HepG2 (cell line): ENCODE measurements around the gene KIAA1755. TPM values are rescaled to one million over a fixed set of nuclear protein-coding genes. Genes with fewer than 3 reads are reported as not detected.
A peak's percentile ranks its signal among the peaks of the same experiment; 100 is the strongest.

Experiments
- ATM ChIP-seq: fragments of 450-650 bp; IDR thresholded peaks from 2 replicates; pipeline ENCODE4 v1.7.1; 2017; ENCODE audit warnings: mild to moderate bottlenecking, borderline replicate concordance
- ELF1 ChIP-seq: sonication (generic); formaldehyde crosslinking; IDR thresholded peaks from 2 replicates; pipeline ENCODE4 v1.4.0; 2020; ENCODE audit warnings: missing genetic modification reagents
- MBD4 ChIP-seq: IDR thresholded peaks from 2 replicates; pipeline ENCODE4 v1.6.1; 2012; ENCODE audit warnings: low read length, inconsistent platforms, borderline replicate concordance
- SALL2 ChIP-seq: sonication (generic); formaldehyde crosslinking; IDR thresholded peaks from 2 replicates; pipeline ENCODE4 v1.8.1; 2023; ENCODE audit warnings: mild to moderate bottlenecking, missing genetic modification reagents, inconsistent platforms
- SETDB1 ChIP-seq: sonication (generic); formaldehyde crosslinking; IDR thresholded peaks from 2 replicates; pipeline ENCODE4 v1.5.1; 2020; ENCODE audit warnings: missing genetic modification reagents, mild to moderate bottlenecking, borderline replicate concordance
- ZNF143 ChIP-seq: sonication (generic); formaldehyde crosslinking; IDR thresholded peaks from 2 replicates; pipeline ENCODE4 v1.4.0; 2020; ENCODE audit warnings: missing genetic modification reagents
- polyA plus RNA-seq, 8 experiments: library from polyadenylated mRNA; depleted of rRNA in 3 of 8; stranded (reverse) in 7 of 8; unstranded in 1 of 8; fragments of >200 nt; fragmentation: Illumina TruSeq in 4 of 8; extraction: Trizol in 4 of 8; gene quantifications; 2 replicates each; pipeline versions ENCODE4 v1.2.1 to v1.2.3, GENCODE V29; 2011 to 2016; ENCODE audit warnings: low read depth in 4 of 8, missing spikeins in 1 of 8, mixed read lengths in 1 of 8; ENCODE audit not compliant: insufficient read depth in 1 of 8
- total RNA-seq, 5 experiments: library from RNA; depleted of rRNA; stranded (reverse); fragments of >200 nt; fragmentation: Illumina TruSeq; extraction: Trizol; gene quantifications; 2 replicates each; pipeline ENCODE4 v1.2.3, GENCODE V29; 2016; ENCODE audit warnings: low read depth in 1 of 5
- TF ChIP-seq, protein P1 (sequence below): sonication (generic); formaldehyde crosslinking; conservative IDR thresholded peaks from 2 replicates; pipeline ENCODE4 v1.4.0; 2020; ENCODE audit warnings: mild to moderate bottlenecking, missing genetic modification reagents, moderate library complexity
- TF ChIP-seq, protein P2 (sequence below): IDR thresholded peaks from 2 replicates; pipeline ENCODE4 v1.6.1; 2012; ENCODE audit warnings: low read depth, low read length, improper control_type of control experiment
- TF ChIP-seq, protein P3 (sequence below), 2 experiments: sonication (generic) in 1 of 2; formaldehyde crosslinking in 1 of 2; IDR thresholded peaks; 2 replicates each; pipeline versions ENCODE4 v1.5.1 to v1.6.1; 2011 to 2020; ENCODE audit warnings: borderline replicate concordance in 1 of 2, low read depth in 1 of 2, low read length in 1 of 2, mild to moderate bottlenecking in 1 of 2, missing genetic modification reagents in 1 of 2, moderate library complexity in 1 of 2
- TF ChIP-seq, protein P4 (sequence below): sonication (generic); formaldehyde crosslinking; IDR thresholded peaks from 2 replicates; pipeline ENCODE4 v1.5.1; 2020; ENCODE audit warnings: missing genetic modification reagents, mild to moderate bottlenecking, borderline replicate concordance
- TF ChIP-seq, protein P5 (sequence below): sonication (generic); formaldehyde crosslinking; IDR thresholded peaks from 2 replicates; pipeline ENCODE4 v1.4.0; 2020; ENCODE audit warnings: missing genetic modification reagents
- TF ChIP-seq, protein P6 (sequence below): sonication (generic); formaldehyde crosslinking; IDR thresholded peaks from 2 replicates; pipeline ENCODE4 v1.5.0; 2020; ENCODE audit warnings: missing genetic modification reagents
- TF ChIP-seq, protein P7 (sequence below): sonication (generic); formaldehyde crosslinking; IDR thresholded peaks from 2 replicates; pipeline ENCODE4 v1.5.0; 2020; ENCODE audit warnings: mild to moderate bottlenecking, missing genetic modification reagents, moderate library complexity

KIAA1755 gene
- total and polyA plus RNA-seq, 2 of the 13 experiments (the other 11 are each of a cell fraction or from before 2014, with no cell fraction given): 0.04 TPM; not detected in 1

DNA sequence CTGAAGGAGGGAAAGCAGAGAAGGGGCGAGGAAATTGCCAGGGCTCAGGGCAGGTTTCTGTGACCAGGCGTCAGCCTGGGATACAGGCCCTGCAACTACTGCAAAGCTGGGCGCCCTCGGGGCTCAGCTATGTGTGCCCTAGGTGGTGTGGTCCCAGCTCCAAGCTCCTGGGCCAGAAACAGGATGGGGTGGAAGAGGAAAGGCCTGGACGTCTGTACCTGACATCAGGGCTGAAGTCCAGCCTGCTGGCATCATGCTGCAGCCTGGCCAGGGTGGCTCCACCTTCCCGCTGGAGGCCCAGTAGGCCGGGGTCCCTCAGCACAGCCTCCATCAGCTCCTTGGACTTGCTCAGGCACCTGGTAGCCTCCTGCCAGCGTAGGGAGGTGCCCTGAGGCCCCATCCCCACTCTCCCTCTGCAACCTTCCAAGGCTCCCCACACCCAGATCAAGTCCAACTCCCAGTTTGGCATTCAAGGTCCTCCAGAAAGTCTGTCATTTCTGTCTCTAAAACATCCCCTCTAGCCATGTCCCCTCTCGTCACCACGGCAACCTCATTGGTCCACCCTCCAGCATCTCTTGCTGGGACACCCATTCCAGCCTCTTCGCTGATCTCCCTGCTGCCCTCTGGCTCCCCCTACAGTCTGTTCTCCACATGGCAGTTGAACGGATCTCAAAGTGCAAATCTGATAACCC lies 38.2 kb downstream of the KIAA1755 start (continued):
- TF ChIP-seq, protein P1, sequence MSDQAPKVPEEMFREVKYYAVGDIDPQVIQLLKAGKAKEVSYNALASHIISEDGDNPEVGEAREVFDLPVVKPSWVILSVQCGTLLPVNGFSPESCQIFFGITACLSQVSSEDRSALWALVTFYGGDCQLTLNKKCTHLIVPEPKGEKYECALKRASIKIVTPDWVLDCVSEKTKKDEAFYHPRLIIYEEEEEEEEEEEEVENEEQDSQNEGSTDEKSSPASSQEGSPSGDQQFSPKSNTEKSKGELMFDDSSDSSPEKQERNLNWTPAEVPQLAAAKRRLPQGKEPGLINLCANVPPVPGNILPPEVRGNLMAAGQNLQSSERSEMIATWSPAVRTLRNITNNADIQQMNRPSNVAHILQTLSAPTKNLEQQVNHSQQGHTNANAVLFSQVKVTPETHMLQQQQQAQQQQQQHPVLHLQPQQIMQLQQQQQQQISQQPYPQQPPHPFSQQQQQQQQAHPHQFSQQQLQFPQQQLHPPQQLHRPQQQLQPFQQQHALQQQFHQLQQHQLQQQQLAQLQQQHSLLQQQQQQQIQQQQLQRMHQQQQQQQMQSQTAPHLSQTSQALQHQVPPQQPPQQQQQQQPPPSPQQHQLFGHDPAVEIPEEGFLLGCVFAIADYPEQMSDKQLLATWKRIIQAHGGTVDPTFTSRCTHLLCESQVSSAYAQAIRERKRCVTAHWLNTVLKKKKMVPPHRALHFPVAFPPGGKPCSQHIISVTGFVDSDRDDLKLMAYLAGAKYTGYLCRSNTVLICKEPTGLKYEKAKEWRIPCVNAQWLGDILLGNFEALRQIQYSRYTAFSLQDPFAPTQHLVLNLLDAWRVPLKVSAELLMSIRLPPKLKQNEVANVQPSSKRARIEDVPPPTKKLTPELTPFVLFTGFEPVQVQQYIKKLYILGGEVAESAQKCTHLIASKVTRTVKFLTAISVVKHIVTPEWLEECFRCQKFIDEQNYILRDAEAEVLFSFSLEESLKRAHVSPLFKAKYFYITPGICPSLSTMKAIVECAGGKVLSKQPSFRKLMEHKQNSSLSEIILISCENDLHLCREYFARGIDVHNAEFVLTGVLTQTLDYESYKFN (CRISPR knock-in tag): no peak
- no peak for TF ChIP-seq MBD4
- TF ChIP-seq, protein P2, sequence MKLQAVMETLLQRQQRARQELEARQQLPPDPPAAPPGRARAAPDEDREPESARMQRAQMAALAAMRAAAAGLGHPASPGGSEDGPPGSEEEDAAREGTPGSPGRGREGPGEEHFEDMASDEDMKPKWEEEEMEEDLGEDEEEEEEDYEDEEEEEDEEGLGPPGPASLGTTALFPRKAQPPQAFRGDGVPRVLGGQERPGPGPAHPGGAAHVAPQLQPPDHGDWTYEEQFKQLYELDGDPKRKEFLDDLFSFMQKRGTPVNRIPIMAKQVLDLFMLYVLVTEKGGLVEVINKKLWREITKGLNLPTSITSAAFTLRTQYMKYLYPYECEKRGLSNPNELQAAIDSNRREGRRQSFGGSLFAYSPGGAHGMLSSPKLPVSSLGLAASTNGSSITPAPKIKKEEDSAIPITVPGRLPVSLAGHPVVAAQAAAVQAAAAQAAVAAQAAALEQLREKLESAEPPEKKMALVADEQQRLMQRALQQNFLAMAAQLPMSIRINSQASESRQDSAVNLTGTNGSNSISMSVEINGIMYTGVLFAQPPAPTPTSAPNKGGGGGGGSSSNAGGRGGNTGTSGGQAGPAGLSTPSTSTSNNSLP: 0 out of 2 replicates have a peak, but pooled peaks have one; percentile 23
- no peak; the same call in 1 of the 2 replicates for TF ChIP-seq SALL2
- TF ChIP-seq, protein P3, sequence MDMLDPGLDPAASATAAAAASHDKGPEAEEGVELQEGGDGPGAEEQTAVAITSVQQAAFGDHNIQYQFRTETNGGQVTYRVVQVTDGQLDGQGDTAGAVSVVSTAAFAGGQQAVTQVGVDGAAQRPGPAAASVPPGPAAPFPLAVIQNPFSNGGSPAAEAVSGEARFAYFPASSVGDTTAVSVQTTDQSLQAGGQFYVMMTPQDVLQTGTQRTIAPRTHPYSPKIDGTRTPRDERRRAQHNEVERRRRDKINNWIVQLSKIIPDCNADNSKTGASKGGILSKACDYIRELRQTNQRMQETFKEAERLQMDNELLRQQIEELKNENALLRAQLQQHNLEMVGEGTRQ (IDR thresholded peaks at IDR 0.05; ENCODE audit: low read depth, low read length): no peak
- TF ChIP-seq, protein P3 (CRISPR knock-in tag; IDR thresholded peaks at IDR 0.05; ENCODE audit: borderline replicate concordance): no peak
- TF ChIP-seq, protein P4, sequence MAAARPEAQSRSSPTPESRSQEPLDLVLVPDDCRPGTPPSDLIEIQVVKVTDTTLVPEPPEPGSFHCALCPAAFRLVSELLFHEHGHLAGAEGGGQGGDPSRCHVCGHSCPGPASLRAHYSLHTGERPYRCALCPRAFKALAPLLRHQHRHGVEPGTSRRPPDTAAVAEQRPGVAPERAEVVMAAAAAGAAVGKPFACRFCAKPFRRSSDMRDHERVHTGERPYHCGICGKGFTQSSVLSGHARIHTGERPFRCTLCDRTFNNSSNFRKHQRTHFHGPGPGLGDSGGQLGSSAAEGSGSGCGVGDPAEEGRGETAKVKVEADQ (CRISPR knock-in tag): no peak
- TF ChIP-seq, protein P5, sequence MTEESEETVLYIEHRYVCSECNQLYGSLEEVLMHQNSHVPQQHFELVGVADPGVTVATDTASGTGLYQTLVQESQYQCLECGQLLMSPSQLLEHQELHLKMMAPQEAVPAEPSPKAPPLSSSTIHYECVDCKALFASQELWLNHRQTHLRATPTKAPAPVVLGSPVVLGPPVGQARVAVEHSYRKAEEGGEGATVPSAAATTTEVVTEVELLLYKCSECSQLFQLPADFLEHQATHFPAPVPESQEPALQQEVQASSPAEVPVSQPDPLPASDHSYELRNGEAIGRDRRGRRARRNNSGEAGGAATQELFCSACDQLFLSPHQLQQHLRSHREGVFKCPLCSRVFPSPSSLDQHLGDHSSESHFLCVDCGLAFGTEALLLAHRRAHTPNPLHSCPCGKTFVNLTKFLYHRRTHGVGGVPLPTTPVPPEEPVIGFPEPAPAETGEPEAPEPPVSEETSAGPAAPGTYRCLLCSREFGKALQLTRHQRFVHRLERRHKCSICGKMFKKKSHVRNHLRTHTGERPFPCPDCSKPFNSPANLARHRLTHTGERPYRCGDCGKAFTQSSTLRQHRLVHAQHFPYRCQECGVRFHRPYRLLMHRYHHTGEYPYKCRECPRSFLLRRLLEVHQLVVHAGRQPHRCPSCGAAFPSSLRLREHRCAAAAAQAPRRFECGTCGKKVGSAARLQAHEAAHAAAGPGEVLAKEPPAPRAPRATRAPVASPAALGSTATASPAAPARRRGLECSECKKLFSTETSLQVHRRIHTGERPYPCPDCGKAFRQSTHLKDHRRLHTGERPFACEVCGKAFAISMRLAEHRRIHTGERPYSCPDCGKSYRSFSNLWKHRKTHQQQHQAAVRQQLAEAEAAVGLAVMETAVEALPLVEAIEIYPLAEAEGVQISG (CRISPR knock-in tag): 0 out of 2 replicates have a peak, but pooled peaks have one; percentile 18
- TF ChIP-seq, protein P6, sequence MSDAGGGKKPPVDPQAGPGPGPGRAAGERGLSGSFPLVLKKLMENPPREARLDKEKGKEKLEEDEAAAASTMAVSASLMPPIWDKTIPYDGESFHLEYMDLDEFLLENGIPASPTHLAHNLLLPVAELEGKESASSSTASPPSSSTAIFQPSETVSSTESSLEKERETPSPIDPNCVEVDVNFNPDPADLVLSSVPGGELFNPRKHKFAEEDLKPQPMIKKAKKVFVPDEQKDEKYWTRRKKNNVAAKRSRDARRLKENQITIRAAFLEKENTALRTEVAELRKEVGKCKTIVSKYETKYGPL (CRISPR knock-in tag): no peak
- TF ChIP-seq ZNF143 (CRISPR knock-in tag): no peak
- TF ChIP-seq ELF1 (CRISPR knock-in tag): no peak
- TF ChIP-seq, protein P7, sequence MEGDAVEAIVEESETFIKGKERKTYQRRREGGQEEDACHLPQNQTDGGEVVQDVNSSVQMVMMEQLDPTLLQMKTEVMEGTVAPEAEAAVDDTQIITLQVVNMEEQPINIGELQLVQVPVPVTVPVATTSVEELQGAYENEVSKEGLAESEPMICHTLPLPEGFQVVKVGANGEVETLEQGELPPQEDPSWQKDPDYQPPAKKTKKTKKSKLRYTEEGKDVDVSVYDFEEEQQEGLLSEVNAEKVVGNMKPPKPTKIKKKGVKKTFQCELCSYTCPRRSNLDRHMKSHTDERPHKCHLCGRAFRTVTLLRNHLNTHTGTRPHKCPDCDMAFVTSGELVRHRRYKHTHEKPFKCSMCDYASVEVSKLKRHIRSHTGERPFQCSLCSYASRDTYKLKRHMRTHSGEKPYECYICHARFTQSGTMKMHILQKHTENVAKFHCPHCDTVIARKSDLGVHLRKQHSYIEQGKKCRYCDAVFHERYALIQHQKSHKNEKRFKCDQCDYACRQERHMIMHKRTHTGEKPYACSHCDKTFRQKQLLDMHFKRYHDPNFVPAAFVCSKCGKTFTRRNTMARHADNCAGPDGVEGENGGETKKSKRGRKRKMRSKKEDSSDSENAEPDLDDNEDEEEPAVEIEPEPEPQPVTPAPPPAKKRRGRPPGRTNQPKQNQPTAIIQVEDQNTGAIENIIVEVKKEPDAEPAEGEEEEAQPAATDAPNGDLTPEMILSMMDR: peak; percentile 95
- no peak for TF ChIP-seq ATM
- TF ChIP-seq SETDB1 (CRISPR knock-in tag): no peak
